GM18861 (cell line): ENCODE data around the gene ACHE.
"Not testable (repeated sequence)": the region's sequence is repeated elsewhere in the genome, so short reads cannot be mapped to it uniquely, and the experiment has no call there.

Source experiments
- ATAC-seq: cut with Tn5 transposase; IDR thresholded peaks from one replicate; pipeline ENCODE4 v1.9.1; 2021; ENCODE audit not compliant: unreplicated experiment

Gene ACHE

GRCh38 chr7:100895701-100895955 is at the start of gene ACHE:
Gene ACHE (minus strand): TSS chr7:100895888. CDS start chr7:100894232, 1,656 bp downstream.
- no peak for ATAC-seq

DNA sequence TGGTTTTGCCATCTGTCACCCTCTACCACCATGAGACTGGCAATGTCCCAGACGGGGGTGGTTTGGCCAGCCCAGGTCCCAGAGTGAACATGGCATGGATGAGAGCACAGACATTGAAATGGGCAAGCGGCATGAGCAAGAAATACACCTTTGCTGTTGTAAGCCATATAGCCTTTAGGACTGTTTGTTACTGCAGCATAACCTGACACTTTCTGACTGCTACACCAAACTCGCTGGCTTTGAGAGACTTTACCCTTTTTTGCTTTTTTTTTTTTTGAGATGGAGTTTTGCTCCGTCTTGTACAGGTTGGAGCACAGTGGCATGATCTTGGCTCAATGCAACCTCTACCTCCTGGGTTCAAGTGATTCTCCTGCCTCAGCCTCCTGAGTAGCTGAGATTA is 48.5 kb upstream of the ACHE start:
- no peak for ATAC-seq

GRCh38 chr7:100943693-100944092 is 48.0 kb upstream of the ACHE start:
- ATAC-seq: no peak

DNA sequence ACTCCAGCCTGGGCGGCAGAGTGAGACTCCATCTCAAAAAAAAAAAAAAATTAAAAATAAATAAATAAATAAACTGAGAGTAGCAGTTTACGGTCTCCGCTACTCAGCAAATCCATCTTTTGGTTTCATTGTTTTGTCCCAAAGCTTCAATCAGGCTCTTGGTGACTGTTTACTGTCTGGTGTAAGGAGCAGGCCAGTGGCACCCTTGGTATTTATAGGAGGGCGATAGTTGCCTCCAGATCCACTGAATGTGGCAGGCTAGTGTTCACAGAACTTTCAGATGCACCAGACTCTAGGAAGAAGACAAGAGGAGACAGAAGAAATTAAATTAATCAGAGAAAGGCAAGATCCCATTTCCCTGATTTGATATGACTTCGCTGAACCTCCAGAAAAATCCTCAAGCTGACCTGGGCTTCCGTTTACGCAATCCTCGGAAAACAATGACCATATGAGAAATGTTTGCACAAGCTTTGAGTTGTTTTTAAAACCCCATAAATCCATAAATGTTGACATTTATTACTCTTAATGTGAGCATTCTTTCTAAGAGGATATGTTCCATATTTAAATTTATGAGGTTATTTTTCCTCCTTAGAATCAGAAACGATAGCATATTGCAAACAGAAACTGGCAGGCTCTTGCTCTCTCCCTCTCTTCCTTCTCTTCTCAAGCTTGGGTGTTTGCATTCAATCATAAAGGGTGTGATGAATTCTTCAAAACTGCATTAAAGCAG is 46.5 kb upstream of the ACHE start:
- ATAC-seq: no peak

DNA sequence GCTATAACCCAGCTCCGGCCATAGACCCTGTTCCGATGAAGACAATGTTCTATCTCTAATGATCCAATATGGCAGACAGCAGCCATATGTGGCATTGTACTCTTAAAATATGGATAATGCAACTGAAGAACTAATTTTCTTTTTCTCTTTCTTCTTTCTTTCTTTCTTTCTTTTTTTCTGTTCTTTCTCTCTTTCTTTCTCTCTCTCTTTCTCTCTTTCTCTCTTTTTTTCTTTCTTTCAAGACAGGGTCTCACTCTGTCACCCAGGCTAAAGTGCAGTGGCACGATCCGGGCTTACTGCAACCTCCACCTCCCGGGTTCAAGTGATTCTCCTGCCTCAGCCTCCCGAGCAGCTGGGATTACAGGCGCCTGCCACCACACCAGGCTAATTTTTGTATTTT is 40.5 kb upstream of the ACHE start:
- ATAC-seq: not testable (repeated sequence)

DNA sequence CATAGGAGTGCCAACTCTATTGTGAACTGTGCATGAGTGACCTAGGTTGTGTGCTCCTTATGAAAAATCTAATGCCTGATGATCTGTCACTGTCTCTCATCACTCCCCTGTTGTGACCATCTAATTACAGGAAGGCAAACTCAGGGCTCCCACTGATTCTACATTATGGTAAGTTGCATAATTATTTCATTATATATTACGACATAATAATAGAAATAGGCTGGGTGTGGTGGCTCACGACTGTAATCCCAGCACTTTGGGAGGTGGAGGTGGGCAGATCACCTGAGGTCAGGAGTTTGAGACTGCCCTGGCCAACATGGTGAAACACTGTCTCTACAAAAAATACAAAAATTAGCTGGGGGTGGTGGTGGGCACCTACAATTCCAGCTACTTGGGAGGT is 39.7 kb upstream of the ACHE start:
- ATAC-seq: not testable (repeated sequence)

- ATAC-seq: no peak
Measured at GRCh38 chr7:100933734-100934133, 38.0 kb upstream of the ACHE start.

- no peak for ATAC-seq
Measured at GRCh38 chr7:100929808-100930174, 34.1 kb upstream of the ACHE start.

- ATAC-seq: not testable (repeated sequence)
Measured at GRCh38 chr7:100923616-100924015, 27.9 kb upstream of the ACHE start.

DNA sequence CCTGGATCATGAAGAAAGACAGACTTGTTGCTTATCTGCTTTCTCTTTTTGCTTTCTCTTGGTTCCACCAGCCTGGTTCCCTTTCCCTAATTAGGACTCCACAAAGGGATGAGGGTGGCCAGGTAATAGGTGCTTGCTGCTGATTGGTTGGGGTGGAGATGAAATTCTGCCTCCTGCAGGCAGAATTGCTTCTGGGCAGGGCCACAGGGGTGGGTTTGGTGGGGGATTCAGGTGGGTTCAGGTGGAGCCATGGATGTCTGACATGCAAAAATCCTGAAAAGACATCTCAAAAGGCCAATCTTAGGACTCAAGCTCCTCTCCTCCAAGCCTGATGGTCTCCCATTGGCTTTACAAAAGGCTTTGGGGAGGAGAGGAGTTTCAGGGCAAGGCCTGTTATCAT is 25.4 kb upstream of the ACHE start:
- ATAC-seq: no peak

- ATAC-seq: not testable (repeated sequence)
Measured at GRCh38 chr7:100919779-100920437, 24.2 kb upstream of the ACHE start.

- ATAC-seq: not testable (repeated sequence)
Measured at GRCh38 chr7:100919335-100919734, 23.6 kb upstream of the ACHE start.

GRCh38 chr7:100914879-100915447 is 19.3 kb upstream of the ACHE start:
- no peak for ATAC-seq

DNA sequence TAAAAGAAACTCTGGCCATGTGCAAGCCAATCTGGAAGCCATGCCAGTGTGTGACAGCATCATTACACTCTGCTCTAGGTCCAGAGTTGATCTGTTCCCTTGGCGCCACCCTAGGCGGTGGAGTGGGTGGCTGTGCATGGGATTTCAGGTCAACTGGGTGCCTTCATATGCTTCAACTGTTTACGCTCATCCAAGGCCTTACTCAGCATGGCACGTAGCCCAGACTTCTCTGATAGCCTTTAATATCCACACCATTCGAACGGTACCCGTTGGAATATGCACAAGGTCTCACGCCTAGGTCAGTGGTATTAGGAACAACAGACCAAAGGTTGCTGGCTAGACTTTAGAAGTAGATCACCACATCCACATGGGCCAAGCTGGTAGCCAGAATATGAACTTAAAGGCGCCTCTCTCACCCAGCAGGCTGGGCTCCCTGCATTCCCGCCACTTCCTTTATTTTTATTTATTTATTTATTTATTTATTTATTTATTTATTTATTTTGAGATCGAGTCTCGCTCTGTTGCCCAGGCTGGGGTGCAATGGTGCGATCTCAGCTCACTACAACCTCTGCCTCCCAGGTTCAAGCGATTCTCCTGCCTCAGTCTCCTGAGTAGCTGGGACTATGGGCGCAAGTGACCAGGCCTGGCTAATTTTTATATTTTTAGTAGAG is 18.7 kb upstream of the ACHE start:
- no peak for ATAC-seq

DNA sequence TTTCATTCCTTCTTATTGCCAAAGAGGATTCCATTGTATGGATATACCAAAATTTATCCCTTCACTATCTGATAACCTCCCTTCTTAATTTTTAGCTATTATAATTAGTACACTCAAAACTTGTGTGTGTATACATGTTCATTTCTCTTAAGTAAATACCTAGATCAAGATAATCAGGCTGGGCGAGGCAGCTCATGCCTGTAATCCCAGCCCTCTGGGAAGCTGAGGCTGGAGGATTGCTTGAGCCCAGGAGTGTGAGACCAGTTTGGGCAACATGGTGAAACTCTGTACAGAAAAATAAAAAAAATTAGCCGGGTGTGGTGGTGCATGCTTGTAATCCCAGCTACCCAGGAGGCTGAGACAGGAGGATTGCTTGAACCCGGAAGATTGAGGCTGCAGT is 15.8 kb upstream of the ACHE start:
- no peak for ATAC-seq

DNA sequence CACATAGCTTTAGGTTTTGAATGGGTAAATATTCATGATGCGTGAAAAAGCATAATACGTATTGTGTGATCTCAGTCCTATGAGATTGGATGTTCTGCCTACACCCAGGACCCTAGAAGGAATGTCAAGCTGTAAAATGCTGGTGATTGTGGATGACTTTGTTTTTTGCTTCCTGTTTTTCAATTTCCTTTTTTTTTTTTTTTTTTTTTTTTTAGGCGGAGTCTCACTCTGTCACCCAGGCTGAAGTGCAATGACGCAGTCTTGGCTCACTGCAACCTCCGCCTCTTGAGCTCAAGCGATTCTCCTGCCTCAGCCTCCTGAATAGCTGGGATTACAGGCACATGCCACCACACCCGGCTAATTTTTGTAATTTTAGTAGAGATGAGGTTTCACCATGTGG is 14.8 kb upstream of the ACHE start:
- ATAC-seq: not testable (repeated sequence)

DNA sequence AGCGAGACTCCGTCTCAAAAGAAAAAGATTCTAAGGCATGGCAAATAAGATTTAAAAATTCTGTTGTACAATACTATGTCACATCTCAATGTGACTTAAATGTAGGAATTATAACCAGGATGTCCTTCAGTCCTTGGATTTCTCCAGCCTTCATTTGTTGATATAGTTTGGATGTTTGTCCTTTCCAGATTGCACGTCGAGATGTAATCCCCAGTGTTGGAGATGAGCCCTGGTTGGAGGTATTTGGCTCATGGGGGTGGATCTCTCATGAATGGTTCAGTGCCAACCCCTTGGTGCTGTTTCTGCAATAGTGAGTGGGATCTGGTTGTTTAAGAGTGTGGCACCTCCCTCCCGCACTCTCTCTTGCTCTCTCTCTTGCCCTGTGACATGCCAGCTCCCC is 12.8 kb upstream of the ACHE start:
- ATAC-seq: no peak

DNA sequence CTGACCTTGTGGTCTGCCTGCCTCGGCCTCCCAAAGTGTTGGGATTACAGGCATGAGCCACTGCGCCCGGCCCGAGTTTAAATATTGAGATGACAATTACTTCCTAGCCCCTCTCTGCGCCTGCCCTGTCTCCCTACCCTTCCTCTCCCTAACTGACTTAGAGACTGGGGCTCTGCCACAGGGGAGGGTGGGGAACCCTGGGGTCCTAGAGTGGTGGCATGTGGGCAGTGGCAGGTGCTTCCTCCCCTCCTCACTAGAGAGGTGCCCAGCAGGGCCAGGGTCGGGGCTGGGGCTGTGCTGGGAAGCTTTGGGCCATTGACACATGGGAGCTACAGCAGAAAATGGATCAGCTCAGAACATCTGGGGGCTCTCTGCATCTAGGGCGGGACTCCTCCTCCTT is 7.0 kb upstream of the ACHE start:
- ATAC-seq: no peak

DNA sequence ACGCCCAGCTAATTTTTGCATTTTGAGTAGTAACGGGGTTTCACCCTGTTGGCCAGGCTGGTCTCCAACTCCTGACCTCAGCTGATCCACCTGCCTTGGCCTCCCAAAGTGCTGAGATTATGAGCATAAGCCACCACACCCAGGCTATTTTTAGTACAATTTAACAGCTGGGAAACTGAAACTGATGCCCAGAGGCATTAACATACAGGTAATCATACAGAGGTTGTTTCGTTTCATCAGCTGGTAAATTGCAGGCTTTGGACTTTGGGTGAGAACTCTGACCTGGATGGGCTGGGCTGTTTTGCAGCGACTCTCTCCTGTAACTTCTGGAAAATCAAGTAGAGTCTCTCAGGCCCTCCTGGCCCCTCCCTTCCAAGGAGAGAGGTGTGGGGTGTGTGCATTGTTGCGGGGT is 6.2 kb upstream of the ACHE start:
- no peak for ATAC-seq

DNA sequence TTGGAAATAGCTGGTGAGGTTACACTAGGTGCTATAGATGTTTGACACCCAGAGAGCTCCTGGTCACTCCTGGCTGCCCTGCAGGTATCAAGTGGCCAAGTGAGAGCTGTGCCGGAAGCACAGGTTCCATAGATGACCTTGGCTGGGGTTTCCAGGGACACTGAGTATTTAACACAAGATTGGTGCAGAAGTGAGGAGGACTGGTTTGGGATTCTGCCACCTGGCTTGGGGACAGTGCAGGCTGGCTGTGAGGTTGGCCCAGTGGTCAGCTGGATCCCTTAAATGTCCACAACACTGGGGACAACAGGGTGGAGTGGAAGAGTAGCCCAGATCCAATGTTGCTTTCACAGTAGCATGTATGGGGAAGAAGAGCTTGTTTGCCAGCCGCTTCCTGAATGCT is 5.3 kb upstream of the ACHE start:
- no peak for ATAC-seq

- ATAC-seq: no peak
Measured at GRCh38 chr7:100899432-100899831, 3.7 kb upstream of the ACHE start.

DNA sequence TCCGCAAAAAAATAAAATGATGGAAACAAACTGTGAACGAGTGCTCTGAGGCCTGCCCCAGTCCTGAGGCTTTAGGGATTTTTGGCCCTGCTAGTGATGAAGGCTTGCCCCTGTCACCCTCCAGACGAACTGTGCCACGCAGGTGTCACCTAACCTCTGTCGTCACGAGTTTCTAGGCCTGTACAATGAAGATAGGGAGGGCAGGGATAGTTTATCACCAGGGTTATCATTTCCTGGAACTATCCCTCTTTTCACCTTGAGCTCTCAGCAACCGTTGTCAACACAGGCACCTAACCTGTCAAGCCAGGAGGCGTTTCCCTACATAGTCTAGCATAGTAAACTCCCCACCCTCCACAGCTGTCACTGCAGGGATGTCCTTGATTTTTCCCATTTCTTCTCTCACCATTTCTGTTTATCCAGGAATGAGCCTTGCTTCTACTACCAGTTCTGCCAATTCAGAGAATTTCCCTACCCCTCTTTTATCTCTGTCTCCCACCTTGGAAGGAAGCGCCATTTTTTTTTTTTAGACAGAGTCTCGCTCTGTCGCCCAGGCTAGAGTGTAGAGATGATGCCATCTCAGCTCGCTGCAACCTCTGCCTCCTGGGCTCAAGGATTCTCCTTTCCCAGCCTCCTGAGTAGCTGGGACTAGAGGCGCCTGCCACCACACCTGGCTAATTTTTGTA is 2.2 kb upstream of the ACHE start:
- ATAC-seq: no peak
